Right cardiac atrium (tissue), 5 donors: ENCODE results near the gene PEX5. TPM values are rescaled to one million over a fixed set of nuclear protein-coding genes. Genes with fewer than 3 reads are reported as not detected.
"Not testable (repeated sequence)": the region's sequence is repeated elsewhere in the genome, so short reads cannot be mapped to it uniquely, and the experiment has no call there.

Experiments used
- ATAC-seq, 2 donors: fragments of 200-7000 bp; cut with Tn5 transposase; one replicate each; pipeline versions ENCODE4 v1.8.0 to v1.9.1; 2020; ENCODE audit warnings: moderate library complexity in 2 of 2, mild to moderate bottlenecking in 1 of 2
- DNase-seq, 3 donors: peaks; one replicate each; pipeline ENCODE4 v3.0.0-alpha.2; 2020
- H3K27ac ChIP-seq: one replicate; pipeline ENCODE4 v1.5.1; 2013; ENCODE audit warnings: mild to moderate bottlenecking, low read length, control low read depth, moderate library complexity
- H3K27me3 ChIP-seq: one replicate; pipeline ENCODE4 v1.6.1; 2013; ENCODE audit not compliant: control insufficient read depth, insufficient read depth
- H3K4me1 ChIP-seq: one replicate; pipeline ENCODE4 v1.6.1; 2013; ENCODE audit warnings: low read length; ENCODE audit not compliant: control insufficient read depth, insufficient read depth
- H3K4me3 ChIP-seq: one replicate; pipeline ENCODE4 v1.5.1; 2013; ENCODE audit warnings: low read length, control low read depth
- H3K9me3 ChIP-seq: one replicate; pipeline ENCODE4 v1.6.1; 2013; ENCODE audit warnings: low read length; ENCODE audit not compliant: control insufficient read depth
- whole genome bisulfite sequencing: extraction: QIAGEN DNeasy Blood & Tissue Kit; methylation state at CpG from one replicate; pipeline ENCODE4 v1.1.7; 2013; 5-methylcytosine and 5-hydroxymethylcytosine counted together
- intact Hi-C, 4 donors: fragments of 100-400 bp; cut with DNase I; formaldehyde crosslinking; loops; one replicate each; pipeline versions ENCODE4 v1.11.0 to v1.14.0; 2022 to 2023
- polyA plus RNA-seq: library from polyadenylated mRNA; stranded (reverse); fragments of 200-250 nt; gene quantifications from one replicate; pipeline ENCODE4 v1.2.3, GENCODE V29; 2013
- total RNA-seq, 4 donors: library from RNA; stranded (reverse); fragmentation: NEBNext Ultra II Directional; extraction: Animal tissue kit (Norgen Biotek cat#: 25700); gene quantifications; one replicate each; pipeline ENCODE4 v1.2.1, GENCODE V29; 2021
- donor health status: healthy with polysubstance abuse.
- donor health status: DM: no; HTN: yes; CAD: no.
- donor health status: DM: no; HTN: no; CAD: no.
- donor health status: DM: no; HTN: yes; CAD: no; lungs with severe emphysema.
- donor health status: DM: yes; HTN: yes; CAD: no.

PEX5 gene
- total and polyA plus RNA-seq, 5 donors: 13.0 to 35.2 (median 24.6) TPM

GRCh38 chr12:7161327-7161726 lies 28.2 kb upstream of the PEX5 start:
- no peaks in the 10 kb centered on the region for H3K4me1 ChIP-seq
- DNase-seq: no peak
- no peaks in the 10 kb centered on the region for H3K9me3 ChIP-seq
- H3K27ac ChIP-seq: no peak overlapping the region
- no peak overlapping the region for H3K4me3 ChIP-seq
- 84% methylated on average over 4 of the region's 4 CpGs for WGBS
- H3K27me3 ChIP-seq: no peaks in the 10 kb centered on the region
- intact Hi-C loops: no loop called here
- ATAC-seq: no peak

GRCh38 chr12:7161811-7162210 lies 27.7 kb upstream of the PEX5 start:
- Histone ChIP-seq H3K4me3 (no peak overlapping the region), H3K9me3 (no peaks in the 10 kb centered on the region), H3K4me1 (no peaks in the 10 kb centered on the region), H3K27me3 (no peaks in the 10 kb centered on the region), H3K27ac (no peak overlapping the region)
- DNase-seq: peak in 2 of 3 donors; percentile 42 to 65
- intact Hi-C loops: no loop called here
- 85% methylated on average over 5 of the region's 5 CpGs for WGBS
- no peak for ATAC-seq

- DNase-seq (no peak), ATAC-seq (peak; percentile 33 to 52)
- Histone ChIP-seq H3K4me1 (no peaks in the 10 kb centered on the region), H3K9me3 (no peaks in the 10 kb centered on the region), H3K27ac (no peak overlapping the region), H3K27me3 (no peaks in the 10 kb centered on the region), H3K4me3 (no peak overlapping the region)
- intact Hi-C loops: no loop called here
- 4% methylated on average over 19 of the region's 19 CpGs for WGBS
Measured at GRCh38 chr12:7162691-7163114, 26.8 kb upstream of the PEX5 start.

- Histone ChIP-seq H3K27me3 (no peaks in the 10 kb centered on the region), H3K4me1 (no peaks in the 10 kb centered on the region), H3K9me3 (peaks cover 3% of the 10 kb centered on the region), H3K27ac (no peak overlapping the region), H3K4me3 (no peak overlapping the region)
- intact Hi-C loops: no loop called here
- no peak for DNase-seq
- no peak for ATAC-seq
Measured at GRCh38 chr12:7169951-7170350, 19.5 kb upstream of the PEX5 start.

GRCh38 chr12:7171854-7172253 lies 17.6 kb upstream of the PEX5 start:
- Histone ChIP-seq H3K4me3 (no peak overlapping the region), H3K27me3 (no peaks in the 10 kb centered on the region), H3K27ac (no peak overlapping the region), H3K4me1 (no peaks in the 10 kb centered on the region), H3K9me3 (peaks cover 3% of the 10 kb centered on the region)
- whole genome bisulfite sequencing: 52% methylated on average over 1 of the region's 1 CpG
- DNase-seq (no peak), ATAC-seq (no peak)
- intact Hi-C loops: no loop called here

- Histone ChIP-seq H3K9me3 (peaks cover 2% of the 10 kb centered on the region), H3K27ac (no peak overlapping the region), H3K4me1 (no peaks in the 10 kb centered on the region), H3K4me3 (no peak overlapping the region), H3K27me3 (no peaks in the 10 kb centered on the region)
- intact Hi-C loops: no loop called here
- no peak for ATAC-seq
- no peak for DNase-seq
Measured at GRCh38 chr12:7175493-7175892, 14.0 kb upstream of the PEX5 start.

GRCh38 chr12:7176595-7176994 lies 12.9 kb upstream of the PEX5 start:
- Histone ChIP-seq H3K4me3 (no peak overlapping the region), H3K27me3 (no peaks in the 10 kb centered on the region), H3K27ac (no peak overlapping the region), H3K4me1 (no peaks in the 10 kb centered on the region), H3K9me3 (peaks cover 2% of the 10 kb centered on the region)
- WGBS: 61% methylated on average over 2 of the region's 2 CpGs
- intact Hi-C loops: no loop called here
- ATAC-seq (no peak), DNase-seq (no peak)

GRCh38 chr12:7178481-7178880 lies 11.0 kb upstream of the PEX5 start:
- Histone ChIP-seq H3K9me3 (no peaks in the 10 kb centered on the region), H3K27ac (no peak overlapping the region), H3K4me1 (no peaks in the 10 kb centered on the region), H3K4me3 (no peak overlapping the region), H3K27me3 (no peaks in the 10 kb centered on the region)
- DNase-seq (no peak), ATAC-seq (no peak)
- intact Hi-C loops: no loop called here
- WGBS: 84% methylated on average over 2 of the region's 2 CpGs

- H3K9me3 ChIP-seq: no peaks in the 10 kb centered on the region
- DNase-seq (no peak), ATAC-seq (no peak)
- no peak overlapping the region for H3K4me3 ChIP-seq
- H3K4me1 ChIP-seq: no peaks in the 10 kb centered on the region
- WGBS: 65% methylated on average over 1 of the region's 1 CpG
- H3K27me3 ChIP-seq: no peaks in the 10 kb centered on the region
- intact Hi-C loops: no loop called here
- H3K27ac ChIP-seq: no peak overlapping the region
Measured at GRCh38 chr12:7180685-7181084, 8.8 kb upstream of the PEX5 start.

GRCh38 chr12:7186058-7186457 lies 3.4 kb upstream of the PEX5 start:
- H3K27me3 ChIP-seq, H3K4me1 ChIP-seq, H3K9me3 ChIP-seq, DNase-seq, ATAC-seq, intact Hi-C loops, H3K4me3 ChIP-seq, H3K27ac ChIP-seq: not testable (repeated sequence)
- WGBS: 44% methylated on average over 2 of the region's 2 CpGs

- Histone ChIP-seq H3K4me1 (peaks cover 5% of the 10 kb centered on the region), H3K27ac (peak overlapping the region; percentile 95), H3K4me3 (peak overlapping the region; percentile 90), H3K9me3 (no peaks in the 10 kb centered on the region), H3K27me3 (no peaks in the 10 kb centered on the region)
- ATAC-seq (peak; percentile 69 to 85), DNase-seq (peak; percentile 66 to 86 (median 82))
- intact Hi-C loops: no loop called here
- WGBS: 2% methylated on average over 21 of the region's 21 CpGs
Measured at GRCh38 chr12:7188562-7189397, 706 bp upstream of the PEX5 start.
